NCI-H2171 (cell line): ENCODE results near the gene DMRTB1.
"Not testable (repeated sequence)": the region's sequence is repeated elsewhere in the genome, so short reads cannot be mapped to it uniquely, and the experiment has no call there.

Experiments used
- DNase-seq: peaks from one replicate; lab custom pipeline; 2025; lab: John Stamatoyannopoulos, UW

Gene DMRTB1

GRCh38 chr1:53459321-53460175, at the start of gene DMRTB1:
TSS of gene DMRTB1 (plus strand) at chr1:53459399. CDS start at chr1:53459454, 55 bp downstream.
- DNase-seq: no peak

- DNase-seq: peak; percentile 57
Observed at GRCh38 chr1:53409695-53410094, 49.5 kb upstream of the DMRTB1 start.

GRCh38 chr1:53410100-53410541, 49.1 kb upstream of the DMRTB1 start:
- peak; percentile 73 for DNase-seq

GRCh38 chr1:53410701-53411100, 48.5 kb upstream of the DMRTB1 start:
- DNase-seq: no peak

GRCh38 chr1:53411541-53412152, 47.6 kb upstream of the DMRTB1 start:
- no peak for DNase-seq

GRCh38 chr1:53412285-53413174, 46.7 kb upstream of the DMRTB1 start:
- no peak for DNase-seq

- no peak for DNase-seq
Observed at GRCh38 chr1:53413175-53414001, 45.8 kb upstream of the DMRTB1 start.

- no peak for DNase-seq
Observed at GRCh38 chr1:53414632-53415031, 44.6 kb upstream of the DMRTB1 start.

GRCh38 chr1:53415432-53415831, 43.8 kb upstream of the DMRTB1 start:
- no peak for DNase-seq

- DNase-seq: no peak
Observed at GRCh38 chr1:53416269-53416813, 42.9 kb upstream of the DMRTB1 start.

GRCh38 chr1:53417074-53417511, 42.1 kb upstream of the DMRTB1 start:
- DNase-seq: no peak

GRCh38 chr1:53419034-53419433, 40.2 kb upstream of the DMRTB1 start:
- no peak for DNase-seq

GRCh38 chr1:53420341-53420740, 38.9 kb upstream of the DMRTB1 start:
- DNase-seq: no peak

- DNase-seq: no peak
Observed at GRCh38 chr1:53421208-53421607, 38.0 kb upstream of the DMRTB1 start.

GRCh38 chr1:53430261-53430660, 28.9 kb upstream of the DMRTB1 start:
- DNase-seq: no peak

GRCh38 chr1:53430779-53431178, 28.4 kb upstream of the DMRTB1 start:
- no peak for DNase-seq

- no peak for DNase-seq
Observed at GRCh38 chr1:53431244-53431643, 28.0 kb upstream of the DMRTB1 start.

GRCh38 chr1:53431805-53432565, 27.2 kb upstream of the DMRTB1 start:
- no peak for DNase-seq

GRCh38 chr1:53432611-53433010, 26.6 kb upstream of the DMRTB1 start:
- DNase-seq: no peak

GRCh38 chr1:53434405-53435007, 24.7 kb upstream of the DMRTB1 start:
- not testable (repeated sequence) for DNase-seq
